Measurements from ENCODE around the gene HOXD1.

Gene HOXD1

DNA sequence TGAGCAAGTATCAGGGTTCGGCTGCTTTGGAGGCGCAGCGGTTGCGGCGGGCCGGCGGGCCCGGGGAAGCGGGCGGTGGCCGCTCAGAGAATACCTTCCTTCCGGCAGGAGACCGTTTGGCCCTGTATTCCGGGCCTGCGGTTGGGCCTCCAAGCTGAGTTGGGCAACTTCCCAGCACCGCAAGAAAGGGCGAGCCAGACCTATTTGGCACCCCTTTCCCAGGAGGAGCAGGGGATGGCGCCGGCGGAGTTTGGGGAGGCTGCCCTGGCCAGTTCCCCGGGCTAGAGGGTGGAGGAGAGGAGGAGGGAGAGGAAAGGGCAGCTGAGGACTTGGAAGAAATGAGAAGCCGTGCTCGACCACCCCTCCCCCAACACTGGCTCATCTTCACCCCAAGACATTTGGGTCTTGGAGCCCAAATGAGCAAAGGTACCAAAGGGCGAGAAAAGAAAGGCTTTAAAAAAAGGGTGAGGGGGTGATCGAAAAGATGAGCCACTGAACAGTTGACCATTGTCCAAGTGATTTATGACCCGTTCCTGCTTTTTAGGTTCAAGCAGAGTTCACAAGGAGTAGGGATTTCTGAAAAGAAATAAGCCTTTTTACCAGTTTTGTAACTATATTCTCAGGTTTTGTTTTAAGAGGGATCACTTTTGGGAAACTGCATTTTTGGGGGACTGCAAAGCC lies 23.0 kb upstream of the HOXD1 start:
- DNase-seq (ENCODE audit: low spot score): no peak

DNA sequence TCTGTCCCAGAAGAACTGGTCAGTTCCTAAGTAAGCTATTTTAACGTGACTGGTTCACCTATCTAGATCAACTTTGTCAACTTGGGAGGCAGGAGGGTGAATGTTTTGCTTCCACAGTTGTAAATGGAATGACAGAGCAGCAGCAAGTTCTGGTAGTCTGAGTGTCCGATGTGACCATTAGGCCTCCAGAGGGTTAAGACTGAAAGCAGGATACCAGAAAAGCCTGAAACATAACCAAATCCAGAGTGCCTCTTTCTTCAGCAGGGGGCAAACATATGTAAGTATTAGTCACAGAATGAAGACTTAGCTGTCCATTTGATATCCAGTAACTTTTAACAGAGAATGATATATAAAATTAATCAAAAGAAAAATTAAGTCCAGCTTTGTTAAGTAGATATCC lies 22.2 kb upstream of the HOXD1 start:
- DNase-seq (ENCODE audit: low spot score): no peak

- DNase-seq (ENCODE audit: low spot score): no peak
Measured at GRCh38 chr2:176167398-176167797, 21.1 kb upstream of the HOXD1 start.

DNA sequence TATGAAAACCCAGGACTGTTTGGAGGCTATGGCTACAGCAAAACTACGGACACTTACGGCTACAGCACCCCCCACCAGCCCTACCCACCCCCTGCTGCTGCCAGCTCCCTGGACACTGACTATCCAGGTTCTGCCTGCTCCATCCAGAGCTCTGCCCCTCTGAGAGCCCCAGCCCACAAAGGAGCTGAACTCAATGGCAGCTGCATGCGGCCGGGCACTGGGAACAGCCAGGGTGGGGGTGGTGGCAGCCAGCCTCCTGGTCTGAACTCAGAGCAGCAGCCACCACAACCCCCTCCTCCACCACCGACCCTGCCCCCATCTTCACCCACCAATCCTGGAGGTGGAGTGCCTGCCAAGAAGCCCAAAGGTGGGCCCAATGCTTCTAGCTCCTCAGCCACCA lies 19.3 kb upstream of the HOXD1 start:
- no peak for DNase-seq (ENCODE audit: low spot score)

GRCh38 chr2:176169711-176170110 lies 18.8 kb upstream of the HOXD1 start:
- no peak for DNase-seq (ENCODE audit: low spot score)

GRCh38 chr2:176170602-176171305 lies 17.7 kb upstream of the HOXD1 start:
- no peak for DNase-seq (ENCODE audit: low spot score)

DNA sequence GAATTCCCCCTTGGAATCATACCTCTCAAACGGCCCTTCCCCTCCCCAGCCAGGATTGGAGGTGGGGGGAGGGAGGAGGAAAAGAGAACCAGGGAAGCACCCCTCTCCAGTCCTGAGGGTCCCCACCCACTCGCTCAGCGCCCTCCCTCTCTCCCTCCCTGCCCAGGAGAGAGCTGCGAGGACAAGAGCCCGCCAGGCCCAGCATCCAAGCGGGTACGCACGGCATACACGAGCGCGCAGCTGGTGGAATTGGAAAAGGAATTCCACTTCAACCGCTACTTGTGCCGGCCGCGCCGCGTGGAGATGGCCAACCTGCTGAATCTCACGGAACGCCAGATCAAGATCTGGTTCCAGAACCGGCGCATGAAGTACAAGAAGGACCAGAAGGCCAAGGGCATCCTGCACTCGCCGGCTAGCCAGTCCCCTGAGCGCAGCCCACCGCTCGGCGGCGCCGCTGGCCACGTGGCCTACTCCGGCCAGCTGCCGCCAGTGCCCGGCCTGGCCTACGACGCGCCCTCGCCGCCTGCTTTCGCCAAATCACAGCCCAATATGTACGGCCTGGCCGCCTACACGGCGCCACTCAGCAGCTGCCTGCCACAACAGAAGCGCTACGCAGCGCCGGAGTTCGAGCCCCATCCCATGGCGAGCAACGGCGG lies 17.0 kb upstream of the HOXD1 start:
- DNase-seq (ENCODE audit: low spot score): no peak

- no peak for DNase-seq (ENCODE audit: low spot score)
Measured at GRCh38 chr2:176172007-176172894, 16.2 kb upstream of the HOXD1 start.

DNA sequence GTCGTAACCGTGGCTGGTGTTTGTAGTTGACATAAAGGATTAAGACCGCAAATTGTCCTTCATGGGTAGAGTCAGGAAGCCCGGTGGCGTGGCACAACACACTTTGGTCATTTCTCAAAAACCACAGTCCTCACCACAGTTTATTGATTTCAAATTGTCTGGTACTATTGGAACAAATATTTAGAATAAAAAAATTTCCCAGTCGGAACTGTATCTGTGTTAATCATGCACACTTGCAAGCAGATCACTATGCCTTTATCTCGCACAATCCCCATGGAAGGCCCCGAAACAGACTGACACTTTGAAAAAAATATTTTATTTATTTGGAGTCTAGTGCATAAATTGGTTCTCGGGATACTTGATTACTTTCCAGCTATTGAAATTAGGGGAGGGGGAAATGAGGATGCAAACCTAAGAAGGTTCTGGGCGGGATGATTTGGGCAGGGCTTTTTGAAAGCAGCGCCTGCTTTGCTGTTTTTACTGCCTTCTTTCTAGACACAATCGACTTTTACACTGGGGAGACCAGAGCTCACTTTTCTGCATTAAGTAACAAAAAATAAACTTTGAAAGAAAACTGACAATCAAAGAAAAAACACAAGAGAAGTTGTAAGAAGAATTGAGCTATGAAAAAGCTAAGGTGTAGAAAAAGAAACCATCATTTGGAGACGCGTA lies 15.4 kb upstream of the HOXD1 start:
- DNase-seq (ENCODE audit: low spot score): no peak

GRCh38 chr2:176173567-176174381 lies 14.7 kb upstream of the HOXD1 start:
- DNase-seq (ENCODE audit: low spot score): no peak

DNA sequence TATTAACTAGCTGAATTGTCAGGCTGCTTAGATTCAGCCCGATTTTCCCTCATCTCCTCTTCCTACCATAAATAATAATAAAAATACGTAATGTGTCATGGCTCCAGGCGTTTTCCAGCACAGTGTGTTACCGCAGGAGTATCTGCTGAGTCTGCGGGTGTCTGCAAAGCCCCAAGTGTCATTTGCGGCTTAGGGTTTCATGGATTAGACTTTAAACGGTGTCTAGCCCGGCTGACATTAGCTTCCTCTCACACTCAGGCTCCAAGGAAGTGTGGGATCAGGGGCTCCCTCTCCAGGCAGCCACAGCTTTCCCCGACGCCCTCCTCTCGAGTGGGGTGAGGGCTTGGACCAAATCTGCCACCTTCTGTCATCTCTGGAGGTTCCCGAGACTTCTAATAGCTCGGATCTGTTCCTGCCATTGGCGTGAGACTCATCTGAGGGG lies 14.1 kb upstream of the HOXD1 start:
- no peak for DNase-seq (ENCODE audit: low spot score)

DNA sequence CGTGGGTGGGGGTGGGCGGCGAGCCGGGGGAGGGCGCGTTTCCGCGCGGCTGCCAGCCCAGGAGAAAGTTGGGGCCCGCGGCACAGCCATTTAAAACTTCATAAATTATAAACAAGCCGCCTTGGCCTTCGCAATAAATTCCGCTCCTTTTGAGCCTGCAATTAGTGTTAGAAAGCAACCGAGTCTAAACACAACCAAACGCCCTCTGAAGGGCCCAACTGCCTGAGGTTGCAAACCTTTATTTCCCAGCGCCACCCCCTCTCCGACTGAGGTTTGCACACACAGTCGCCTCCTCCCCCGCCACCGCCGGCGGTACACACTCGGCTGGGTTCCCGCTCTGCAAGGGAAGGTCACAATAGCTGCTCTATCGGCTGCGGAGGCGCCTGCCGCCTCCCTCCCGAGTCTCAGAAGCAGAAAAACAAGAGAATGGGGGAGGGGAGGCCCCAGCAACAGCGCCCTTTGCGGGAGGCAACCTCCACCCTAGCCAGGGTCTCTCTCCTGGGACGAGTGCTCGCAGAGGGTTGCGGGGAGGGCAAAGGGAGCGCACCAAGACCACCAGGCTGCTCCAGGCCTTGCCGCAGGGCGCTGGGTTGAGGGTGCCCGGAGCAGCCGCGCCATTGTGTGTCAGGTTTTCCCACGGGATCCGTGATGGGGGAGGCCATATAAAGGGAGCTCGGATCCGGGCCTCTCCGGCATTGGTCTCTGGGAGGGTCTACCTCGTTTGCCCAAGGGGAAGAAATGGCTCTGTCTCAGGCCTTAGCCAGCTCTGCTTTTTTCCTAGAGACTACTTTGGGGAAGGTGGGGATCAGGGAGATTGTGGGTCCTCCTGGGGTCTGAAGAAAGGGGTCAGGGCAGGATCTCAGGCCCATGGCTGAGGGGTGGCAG lies 13.4 kb upstream of the HOXD1 start:
- DNase-seq (ENCODE audit: low spot score): no peak

- DNase-seq (ENCODE audit: low spot score): no peak
Measured at GRCh38 chr2:176175709-176176607, 12.5 kb upstream of the HOXD1 start.

GRCh38 chr2:176177580-176178037 lies 10.9 kb upstream of the HOXD1 start:
- DNase-seq (ENCODE audit: low spot score): no peak

DNA sequence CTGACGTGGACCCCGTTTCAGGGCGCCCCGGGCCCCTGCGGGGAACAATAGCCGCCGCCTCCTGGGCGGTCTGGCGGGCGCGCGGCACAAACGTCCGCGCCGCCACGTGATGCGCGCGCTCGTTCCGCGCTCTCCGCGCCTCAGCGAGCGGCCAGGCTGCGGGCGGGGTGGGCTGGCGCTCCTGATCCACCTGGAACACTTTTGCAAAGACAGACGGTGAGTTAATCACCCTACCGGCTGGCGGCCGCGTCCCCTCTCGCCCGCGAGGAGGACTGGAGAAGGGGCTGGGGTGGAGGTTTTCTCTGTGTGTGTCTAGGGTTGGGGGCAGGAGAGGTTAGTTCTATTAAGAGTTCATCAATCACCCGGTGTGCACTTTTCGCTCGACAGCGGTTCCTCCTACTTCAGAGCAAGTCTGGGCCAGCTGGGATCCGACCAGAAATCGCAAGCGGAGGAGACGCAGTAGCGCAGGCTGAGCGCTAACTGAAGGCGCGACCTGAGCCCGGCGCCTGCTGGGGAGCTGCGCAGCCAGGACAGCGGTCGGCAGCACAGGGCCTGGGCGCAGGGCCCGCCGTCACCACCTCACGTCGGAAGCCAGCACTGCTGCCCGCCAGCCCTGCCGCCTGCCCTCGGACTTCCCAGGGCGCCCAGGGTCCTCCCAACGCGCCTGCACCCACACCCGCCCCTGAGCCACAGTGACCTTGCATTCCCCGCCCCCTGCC lies 10.3 kb upstream of the HOXD1 start:
- no peak for DNase-seq (ENCODE audit: low spot score)

- no peak for DNase-seq (ENCODE audit: low spot score)
Measured at GRCh38 chr2:176178757-176179295, 9.6 kb upstream of the HOXD1 start.

DNA sequence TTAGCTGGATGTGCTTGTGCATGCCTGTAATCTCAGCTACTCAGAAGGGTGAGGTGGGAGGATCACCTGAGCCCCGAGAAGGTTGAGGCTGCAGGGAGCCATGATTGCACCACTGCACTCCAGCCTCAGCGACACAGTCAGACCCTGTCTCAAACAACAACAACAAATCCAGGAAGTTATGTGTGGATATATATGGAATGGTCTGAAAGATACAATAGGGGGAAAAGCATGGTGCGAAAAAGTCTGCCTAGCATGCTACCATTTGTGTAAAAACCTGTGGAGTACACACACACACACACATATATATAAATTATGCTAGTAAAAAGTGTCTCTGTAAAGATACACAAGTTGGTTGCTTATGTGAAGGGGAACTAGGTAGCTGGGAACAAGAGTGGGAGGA lies 6.9 kb upstream of the HOXD1 start:
- DNase-seq (ENCODE audit: low spot score): no peak

GRCh38 chr2:176182671-176183070 lies 5.8 kb upstream of the HOXD1 start:
- DNase-seq (ENCODE audit: low spot score): no peak

Data from cerebellar cortex (tissue), 1 donor.